SHP77 treated with DMSO at 0.1 percent for 48 hours (cell line): Measurements from ENCODE around the gene NXN.
"Not testable (repeated sequence)": the region's sequence is repeated elsewhere in the genome, so short reads cannot be mapped to it uniquely, and the experiment has no call there.

Source experiments
- DNase-seq: peaks from one replicate; lab custom pipeline; 2025; lab: John Stamatoyannopoulos, UW

Gene NXN

DNA sequence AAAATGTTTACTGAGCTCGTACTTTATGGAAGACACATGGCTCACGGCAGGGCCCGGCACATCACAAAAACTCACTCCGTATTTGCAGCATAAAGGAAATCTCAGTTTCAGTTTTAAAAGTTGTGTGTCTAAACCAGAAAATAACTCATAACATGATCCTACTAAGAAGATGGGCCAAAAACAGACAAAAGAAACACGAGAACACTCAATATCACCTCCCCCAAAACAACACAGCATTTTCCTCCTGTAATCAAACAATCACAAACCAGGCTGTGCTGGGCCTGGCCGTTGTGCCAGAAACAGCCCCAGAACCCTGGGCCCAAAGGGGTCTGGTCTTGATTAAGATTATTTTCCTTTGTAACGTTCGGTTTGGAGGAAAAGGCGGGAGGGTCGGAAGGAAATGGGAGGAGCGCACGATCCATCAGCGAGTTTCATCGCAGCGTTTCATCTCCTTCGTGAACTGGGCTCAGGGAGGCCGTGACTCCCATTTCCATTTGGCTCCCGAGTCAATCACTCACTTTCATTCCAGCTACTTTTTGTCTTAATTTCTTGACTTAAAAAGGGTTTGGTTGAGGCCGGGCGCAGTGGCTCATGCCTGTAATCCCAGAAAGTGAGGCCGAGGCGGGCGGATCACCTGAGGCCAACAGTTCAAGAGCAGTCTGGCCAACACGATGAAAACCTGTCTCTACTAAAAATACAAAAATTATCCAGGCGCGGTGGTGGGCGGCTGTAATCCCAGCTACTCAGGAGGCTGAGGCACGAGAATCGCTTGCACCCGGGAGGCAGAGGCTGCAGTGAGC, 61.4 kb downstream of the NXN start:
- DNase-seq = no peak

DNA sequence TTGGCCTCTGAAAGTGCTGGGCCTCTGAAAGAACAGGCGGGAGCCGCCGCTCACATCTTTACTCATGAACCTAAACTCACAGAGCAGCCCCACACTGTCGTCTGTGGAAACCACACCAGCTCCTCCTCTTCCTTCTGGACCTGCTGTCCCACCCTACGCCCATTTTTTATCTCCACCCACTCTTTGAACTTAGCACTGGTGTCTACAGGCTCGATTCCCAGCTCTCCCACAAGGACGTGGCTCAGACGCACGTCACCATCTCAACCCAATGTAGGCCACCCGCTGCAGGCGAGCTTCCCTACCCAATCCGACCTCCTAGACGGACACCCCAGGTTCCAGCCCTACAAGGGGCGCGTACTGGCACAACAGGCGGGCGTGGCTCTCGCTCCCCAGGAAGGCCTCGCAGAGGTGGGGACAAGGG, 62.2 kb downstream of the NXN start:
- no peak for DNase-seq

DNA sequence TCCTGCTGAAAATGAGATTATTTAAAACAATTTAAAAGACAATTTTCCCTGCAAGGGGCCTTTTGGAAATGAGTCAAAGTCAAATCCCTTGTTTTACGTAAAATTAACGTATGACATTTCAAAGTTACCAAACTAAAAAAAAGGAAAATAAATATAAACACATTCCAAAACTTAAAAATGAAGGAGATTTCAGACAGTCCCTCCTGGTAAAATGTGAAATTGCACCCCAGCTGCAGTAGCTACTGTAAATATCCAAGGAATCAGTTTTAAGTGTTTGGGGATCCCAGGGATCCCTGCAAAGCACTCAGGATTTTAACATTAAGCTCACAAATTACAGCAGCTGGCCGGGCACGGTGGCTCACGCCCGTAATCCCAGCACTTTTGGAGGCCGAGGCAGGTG, 63.3 kb downstream of the NXN start:
- DNase-seq = no peak

DNA sequence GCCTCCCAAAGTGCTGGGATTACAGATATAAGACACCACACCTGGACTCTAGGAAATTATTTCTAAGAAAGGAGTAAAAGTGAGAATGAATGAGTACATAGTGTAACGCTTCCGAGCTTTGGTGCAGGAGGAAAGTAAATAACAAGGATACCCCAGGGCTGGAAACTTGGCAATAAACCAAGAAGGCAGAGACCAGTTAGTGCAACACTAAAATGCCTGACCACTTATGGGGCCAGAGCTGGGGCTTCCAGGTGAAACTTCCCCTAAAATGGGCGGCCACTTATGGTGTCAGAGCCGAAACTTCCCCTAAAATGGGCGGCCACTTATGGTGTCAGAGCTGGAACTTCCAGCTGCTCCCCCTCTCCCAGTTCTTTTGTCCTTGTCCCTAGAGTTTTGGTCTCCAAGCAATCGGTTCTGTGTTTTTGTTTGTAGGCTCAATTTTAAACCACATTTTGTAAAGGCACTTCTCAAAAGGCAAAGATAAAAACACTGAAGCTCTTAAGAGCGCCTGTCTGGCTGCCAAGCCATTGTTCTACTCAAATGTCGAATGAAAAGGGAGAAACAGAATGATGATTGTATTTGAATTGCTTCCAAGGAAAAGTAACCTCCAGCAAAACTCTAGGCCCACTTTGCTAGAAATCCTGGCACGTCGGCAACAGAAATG, 63.9 kb downstream of the NXN start:
- no peak for DNase-seq

DNA sequence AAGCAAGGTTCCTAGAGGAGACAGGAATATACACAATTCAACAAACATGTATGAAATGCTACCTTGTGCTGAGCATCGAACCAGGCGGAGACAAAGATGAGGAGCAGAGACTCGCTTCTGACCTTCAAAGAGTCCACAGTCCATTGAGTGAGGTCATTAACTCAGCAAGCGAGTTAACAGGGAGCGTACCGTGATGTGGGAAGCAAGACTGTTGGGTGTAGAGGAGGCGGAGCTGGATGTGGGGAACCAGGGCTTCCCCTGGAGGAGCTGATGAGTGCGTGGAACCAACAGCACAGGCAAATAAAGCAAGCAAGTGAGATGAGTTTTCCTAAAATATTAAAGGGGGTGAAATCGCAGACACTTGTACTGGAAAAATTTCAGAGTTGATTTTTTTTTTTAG, 65.0 kb downstream of the NXN start:
- no peak for DNase-seq

DNA sequence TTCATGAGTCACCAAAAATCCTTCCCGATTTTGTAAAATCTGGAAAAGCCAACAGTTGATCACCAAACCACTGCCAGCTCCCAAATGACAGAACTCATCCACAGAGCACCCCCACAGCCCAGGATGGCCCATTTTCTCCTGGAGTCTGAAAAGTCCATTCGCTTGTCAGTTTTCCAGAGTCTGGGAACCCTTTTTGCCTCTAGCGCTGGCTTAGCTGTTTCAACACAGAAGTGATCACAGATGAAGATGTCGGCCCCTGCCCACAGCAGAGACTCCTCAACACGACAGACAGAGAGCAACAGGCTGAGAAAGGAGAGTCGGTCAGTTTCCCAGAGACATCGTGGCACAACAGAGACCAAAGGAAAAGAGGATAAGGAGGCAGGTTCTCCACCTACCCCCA, 66.4 kb downstream of the NXN start:
- no peak for DNase-seq

DNA sequence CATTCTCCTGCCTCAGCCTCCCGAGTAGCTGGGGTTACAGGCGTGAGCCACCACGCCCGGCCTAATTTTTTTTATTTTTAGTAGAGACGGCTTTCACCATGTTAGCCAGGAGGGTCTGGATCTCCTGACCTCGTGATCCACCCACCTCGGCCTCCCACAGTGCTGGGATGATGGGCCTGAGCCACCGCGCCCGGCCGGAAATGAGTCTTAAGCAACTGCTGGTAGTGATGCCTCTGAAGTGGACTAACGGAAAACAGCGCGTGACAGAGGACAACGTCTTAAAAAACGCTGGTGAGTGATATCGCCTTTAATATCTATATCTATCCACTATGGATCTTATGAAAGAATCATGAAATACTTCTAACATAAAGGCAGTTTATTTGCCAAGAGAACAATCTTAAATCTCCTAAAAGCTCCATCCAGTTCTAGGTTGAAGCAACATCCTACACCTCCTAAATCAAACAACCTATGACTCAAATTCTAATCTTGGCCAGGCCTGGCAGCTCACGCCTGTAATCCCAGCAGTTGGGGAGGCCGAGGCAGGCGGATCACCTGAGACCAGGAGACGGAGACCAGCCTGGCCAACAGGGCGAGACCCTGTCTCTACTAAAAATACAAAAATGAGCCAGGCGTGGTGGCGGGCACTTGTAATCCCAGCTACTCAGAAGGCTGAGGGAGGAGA, 69.8 kb downstream of the NXN start:
- DNase-seq = no peak

DNA sequence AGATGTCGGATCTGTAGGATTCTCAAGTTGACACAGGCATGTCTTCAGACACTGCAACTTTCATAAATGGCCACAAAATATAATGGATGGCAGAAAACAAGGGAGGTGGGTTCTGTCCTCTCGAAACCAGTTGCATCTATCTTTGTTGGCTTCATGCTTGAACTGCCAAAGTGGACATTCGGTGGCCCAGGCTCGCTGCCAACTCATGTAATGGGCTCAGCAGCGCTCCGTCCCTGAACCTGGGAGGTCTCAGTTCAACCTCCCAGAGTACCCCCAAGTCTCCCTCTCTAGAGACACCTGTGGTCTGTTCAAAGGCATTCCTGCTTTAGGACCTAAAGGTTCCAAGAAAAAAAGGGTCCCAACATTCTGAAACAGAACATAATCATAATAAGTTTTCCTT, 71.9 kb downstream of the NXN start:
- DNase-seq = no peak

DNA sequence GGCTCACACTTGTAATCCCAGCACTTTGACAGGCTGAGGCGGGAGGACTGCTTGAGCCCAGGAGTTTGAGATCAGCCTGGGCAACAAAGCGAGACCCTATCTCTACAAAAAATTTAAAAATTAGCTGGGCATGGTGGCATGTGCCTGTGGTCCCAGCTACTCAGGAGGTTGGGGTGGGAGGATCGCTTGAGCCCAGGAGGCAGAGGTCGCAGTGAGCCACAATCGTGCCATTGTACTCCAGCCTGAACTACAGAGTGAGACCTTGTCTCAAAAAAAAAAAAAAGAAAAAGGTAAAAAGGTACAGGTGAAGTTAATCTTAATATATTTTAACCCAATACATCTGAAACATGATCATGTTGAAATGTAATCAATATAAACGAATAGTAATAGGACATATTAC, 73.9 kb downstream of the NXN start:
- DNase-seq = not testable (repeated sequence)

DNA sequence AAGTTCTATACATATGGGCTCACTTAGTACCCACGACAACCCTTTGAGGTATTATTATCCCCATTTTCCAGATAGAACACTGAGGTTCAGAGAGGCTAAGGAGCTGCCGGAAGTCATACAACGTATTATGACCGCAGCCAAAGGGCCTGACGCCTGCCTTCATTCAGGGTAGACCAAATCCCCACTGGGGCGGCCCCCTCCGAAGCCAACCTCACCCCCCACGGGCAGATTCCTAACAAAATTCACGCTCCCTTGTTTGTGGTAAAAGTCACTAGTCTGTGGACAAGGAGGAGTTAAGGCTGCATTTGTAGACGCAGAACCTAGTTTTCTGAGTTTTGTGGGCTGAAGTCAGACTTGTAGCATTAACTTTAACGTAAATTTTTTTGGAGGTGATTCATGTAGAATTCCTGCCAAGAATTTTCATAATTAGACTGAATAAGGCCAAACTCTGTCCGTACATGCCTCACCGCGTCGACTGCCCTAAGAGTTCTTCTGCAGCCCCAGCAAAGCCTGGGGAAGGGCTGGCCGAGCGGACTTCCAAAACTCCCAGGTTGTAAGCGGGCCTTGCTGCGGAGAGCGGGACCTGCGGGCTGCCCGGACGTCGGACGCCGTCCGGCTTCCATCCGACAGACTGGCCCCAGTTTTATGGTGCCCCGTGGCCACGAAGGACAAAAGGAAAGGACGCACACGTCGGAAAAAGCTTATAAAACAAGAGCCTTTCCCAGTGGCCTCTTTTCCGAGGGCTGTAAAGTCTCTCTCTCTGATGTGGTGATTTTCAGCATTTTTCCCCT, 75.7 kb downstream of the NXN start:
- no peak for DNase-seq

DNA sequence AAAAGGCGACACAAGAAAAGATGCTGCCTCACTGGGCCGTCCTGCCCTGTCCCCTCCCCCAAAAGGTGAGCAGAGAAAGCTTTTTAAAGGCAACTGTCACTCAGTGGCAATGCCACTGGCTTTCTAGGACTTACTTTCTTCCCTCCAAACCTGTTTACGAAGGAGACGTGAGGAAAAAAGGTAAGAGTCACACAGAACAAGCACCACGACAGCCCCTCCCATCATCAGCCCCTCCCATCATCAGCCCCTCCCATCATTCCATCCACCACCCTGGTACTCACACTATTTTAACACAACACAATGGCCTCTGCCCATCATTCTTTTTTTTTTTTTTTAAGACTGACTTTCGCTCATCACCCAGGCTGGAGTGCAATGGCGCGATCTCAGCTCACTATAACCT, 77.1 kb downstream of the NXN start:
- DNase-seq = no peak

DNA sequence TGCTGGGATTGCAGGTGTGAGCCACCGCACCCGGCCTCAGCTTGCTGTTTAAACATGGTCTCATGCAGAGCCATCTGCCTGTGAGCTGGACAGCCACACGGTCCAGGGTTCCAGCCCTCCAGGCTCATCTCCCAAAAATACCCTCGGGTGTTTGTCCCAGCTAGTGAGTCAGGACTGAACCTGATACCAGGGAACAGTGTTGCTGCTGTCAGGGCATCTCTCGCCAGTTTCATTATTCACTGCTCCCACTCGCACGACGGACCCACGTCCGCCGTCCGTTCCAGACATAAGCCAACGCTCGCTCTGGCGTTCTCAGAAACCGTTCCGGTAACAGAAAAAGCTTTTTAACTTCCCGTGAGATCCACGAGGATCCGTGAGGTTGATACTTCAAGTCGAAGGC, 77.6 kb downstream of the NXN start:
- DNase-seq = no peak

DNA sequence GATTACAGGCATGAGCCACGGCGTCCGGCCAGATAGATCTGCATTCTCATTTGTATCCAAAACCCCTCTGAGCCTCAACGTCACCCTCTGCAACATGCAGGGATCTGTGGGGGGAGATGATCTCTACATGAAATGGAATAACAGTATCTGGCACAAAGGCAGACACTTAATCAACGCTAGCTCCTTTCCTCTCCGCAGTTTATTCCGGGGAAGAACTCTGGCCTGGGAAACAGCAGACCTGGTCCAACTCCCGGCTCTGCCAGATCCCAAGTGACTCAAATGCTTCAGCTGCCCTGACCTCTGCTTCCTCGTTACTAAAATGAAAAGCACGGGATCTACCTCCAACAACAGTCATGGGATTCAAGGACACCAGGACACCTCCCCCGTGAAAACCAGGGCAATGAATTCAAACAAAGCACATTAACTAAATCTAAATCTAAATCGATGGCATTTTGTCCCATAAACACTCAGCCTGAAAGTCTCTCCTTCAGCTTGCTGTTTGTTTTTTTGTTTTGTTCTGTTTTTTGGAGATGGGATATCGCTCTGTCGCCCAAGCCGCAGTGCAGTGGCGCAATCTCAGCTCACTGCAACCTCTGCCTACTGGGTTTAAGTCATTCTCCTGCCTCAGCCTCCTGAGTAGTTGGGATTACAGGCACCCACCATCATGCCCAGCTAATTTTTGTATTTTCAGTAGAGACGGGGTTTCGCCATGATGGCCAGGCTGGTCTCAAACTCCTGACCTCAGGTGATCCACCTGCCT, 78.2 kb downstream of the NXN start:
- no peak for DNase-seq

DNA sequence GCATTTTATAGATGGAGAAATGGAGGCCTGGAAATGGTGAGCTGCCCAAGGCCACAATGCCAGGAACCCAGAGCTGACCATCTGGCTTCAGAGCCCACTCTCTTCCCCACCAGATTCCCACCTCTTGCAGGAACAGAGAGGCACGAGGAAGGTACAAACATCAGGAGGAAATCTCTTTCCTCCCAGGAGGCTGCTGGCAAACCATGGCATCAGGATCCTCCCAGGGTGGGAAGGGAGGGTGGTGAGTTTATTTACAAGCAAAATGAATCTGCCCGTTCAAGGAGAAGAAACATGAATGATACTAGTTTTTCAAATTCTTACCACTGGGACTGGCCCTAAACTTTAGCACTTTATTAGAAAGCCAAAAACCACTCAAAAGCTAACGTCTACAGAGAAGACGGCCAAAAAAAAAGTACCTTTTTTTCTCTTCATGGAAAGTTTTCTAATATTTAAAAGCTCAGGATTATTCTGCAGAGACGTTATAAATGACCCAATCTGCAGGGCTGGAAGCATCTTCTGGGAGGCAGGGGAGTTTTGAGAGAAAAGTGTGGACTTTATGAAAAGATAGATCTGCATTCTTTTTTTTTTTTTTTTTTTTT, 79.1 kb downstream of the NXN start:
- DNase-seq = no peak

DNA sequence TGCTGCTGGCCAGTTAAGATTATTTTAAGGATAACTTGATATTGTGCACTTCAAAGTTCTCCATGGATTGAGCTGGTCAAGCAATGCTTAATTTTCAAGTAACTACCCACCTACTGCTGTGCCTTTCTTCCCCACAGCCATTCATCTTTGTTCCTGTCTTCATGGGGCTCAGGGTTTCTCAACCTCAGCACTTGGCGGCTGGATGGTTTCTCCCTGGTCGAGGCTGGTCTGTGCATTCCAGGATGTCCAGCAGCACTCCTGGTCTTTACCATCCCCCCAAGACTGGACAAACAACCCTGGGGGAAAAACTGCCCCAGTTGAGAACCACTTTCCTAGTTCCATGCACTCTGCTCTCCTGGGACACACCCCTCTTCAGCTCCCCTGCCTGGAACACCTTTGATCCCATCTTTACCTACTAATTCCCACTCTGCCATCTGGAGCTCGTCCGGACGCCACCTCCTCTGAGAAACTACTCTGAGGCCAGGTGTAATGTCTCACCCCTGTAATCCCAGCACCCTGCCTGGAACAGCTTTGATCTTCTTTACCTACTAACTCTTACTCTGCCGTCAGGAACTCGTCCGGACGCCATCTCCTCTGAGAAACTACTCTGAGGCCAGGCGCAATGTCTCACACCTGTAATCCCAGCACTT, 81.5 kb downstream of the NXN start:
- DNase-seq = no peak

DNA sequence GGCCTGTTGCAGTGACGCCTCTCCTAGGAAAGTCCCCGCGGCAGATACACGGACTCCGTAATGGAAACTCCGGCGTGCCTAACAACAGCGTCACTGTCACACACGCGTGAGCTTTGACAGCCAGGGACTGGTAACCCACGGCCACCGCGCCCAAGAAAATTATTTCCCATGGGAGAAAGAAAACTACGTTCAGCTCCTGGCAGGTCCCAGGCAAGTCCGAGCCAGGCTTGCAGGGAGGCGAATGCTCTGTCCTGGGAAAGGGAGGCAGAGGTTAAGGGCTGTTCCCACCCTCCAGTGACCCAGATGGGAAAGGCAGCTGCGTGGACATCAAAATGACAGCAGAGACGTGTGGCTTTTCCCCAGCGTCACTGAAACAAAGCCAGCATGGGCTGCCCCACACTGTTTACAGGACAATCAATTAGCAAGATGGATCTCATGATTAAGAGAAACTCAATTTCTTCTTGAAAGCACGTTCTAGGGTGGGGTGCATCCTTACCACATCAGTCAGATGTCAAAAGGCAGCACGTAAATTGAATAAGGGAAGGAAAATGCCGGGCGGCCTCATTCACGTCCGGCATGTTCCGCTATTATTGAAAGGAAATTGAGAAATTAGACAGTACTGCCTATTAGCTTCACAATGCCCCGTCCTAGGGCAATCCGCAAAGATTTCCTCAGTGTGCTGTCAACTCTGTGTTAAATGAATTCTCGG, 82.5 kb downstream of the NXN start:
- DNase-seq = no peak

DNA sequence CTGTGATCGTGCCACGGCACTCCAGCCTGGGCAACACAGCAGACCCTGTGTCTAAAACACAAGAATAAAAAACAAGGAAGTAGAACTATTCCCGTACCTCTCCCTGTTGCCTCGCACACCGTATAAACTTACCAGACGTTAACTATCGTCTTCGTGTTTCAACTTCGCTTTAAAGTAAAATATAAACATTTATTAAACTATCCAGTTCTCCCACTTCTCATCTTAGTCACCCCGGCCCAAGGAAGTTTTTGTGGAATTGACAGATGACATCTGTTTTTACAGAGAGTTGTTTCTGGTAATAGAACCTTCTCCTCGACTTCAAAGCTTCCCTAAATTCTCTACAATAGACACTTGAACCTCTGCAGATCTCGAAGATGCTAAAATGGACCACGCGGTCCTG, 83.1 kb downstream of the NXN start:
- no peak for DNase-seq

DNA sequence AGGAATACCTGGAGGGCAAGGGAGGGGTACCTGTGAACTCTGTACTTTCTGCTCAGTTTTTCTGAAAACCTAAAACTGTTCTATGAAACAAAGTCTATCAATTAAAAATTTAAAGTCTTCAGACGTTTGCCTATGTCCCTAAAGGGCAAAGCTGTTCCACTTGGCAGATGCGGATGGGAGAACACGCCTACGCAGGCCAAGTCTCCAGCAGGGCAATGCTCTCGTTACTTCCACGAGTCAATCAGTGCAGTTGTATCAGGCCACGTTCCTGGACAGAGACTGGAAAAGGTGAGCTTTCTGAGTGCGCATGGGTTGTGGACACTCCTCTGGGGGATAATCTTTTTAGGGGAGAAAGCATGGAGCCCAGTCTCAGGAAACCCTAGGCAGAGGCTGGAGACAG, 86.6 kb downstream of the NXN start:
- no peak for DNase-seq

DNA sequence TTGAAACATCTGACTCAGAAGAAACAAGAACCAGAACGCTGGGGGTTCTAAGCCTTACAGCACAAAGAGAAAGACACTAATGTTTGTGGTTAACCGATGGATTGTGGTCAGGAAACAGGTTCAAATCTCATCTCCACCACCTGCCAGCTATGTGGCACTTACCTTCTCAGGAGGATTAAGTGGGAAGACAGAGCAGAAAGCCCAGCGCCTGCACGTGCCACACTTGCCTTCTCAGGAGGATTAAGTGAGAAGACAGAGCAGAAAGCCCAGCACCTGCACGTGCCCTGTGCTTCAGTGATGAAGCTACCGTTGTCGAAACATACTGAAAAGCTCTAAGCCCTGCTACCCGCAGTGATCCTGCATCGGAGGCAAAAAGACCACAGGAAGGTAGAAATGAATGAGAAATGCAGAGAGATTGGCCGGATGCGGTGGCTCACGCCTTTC, 90.6 kb downstream of the NXN start:
- no peak for DNase-seq
